ENCODE data around the gene CEPT1. TPM values are rescaled to one million over a fixed set of nuclear protein-coding genes. Genes with fewer than 3 reads are reported as not detected.
"Not testable (repeated sequence)": the region's sequence is repeated elsewhere in the genome, so short reads cannot be mapped to it uniquely, and the experiment has no call there.

CEPT1 gene
- total and polyA plus RNA-seq, 2 of the 8 experiments (the other 6 are each of a cell fraction or from before 2014, with no cell fraction given): 18.5 to 28.6 TPM

DNA sequence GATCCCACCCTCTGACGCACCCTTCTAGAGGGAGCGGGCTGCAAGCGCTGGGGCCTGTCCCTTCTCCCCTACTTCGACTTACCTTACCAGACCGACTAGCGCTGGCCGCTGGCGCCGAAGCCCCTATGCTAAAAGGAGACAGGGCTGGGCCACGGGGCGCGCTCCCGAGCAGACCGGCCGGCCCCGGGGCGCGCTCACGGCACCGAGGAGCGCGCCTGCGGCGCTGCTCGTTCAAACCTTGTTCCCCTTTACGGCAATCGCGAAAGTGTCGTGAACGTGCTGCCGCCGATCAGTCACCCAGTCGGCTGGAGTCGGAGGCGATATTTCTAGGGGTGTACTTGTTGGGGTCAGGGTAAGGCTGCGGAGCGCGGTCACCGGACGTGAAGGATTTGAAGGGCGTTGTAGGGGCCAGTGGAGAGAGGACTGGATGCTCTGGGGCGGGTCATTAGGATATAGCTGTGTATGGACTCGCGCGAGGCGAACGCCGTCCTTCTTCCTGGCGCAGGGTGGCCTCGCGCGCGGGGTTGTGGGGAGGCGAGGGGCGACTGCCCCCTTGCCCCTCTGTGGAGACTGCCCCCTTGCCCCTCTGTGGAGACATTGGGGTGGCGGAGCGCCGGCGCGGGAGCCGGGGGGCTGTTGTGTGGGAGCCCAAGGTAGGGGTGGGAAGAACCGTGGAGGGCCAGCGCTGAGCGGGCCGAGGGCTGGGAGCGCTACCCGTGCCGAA lies at the start of gene CEPT1, which contains the start of gene DRAM2 (continued):
- TF ChIP-seq HDAC2 (IDR thresholded peaks at IDR 0.05; ENCODE audit: borderline replicate concordance in 1 of 2, low read depth in 2 of 2, low read length in 2 of 2) (peak in 1 of 2 experiments; percentile 85; a peak in 1 of 4 replicates), CBX5 (IDR thresholded peaks at IDR 0.05; ENCODE audit: low read depth, low read length) (no peak), POLR2A (IDR thresholded peaks at IDR 0.05; ENCODE audit: control extremely low read depth in 1 of 2, low read depth in 2 of 2, low read length in 2 of 2) (peak; percentile 77 to 78), CREB1 (IDR thresholded peaks at IDR 0.05) (peak; percentile 14; the same call in 1 of the 2 replicates), POU5F1 (IDR thresholded peaks at IDR 0.05; ENCODE audit: low read depth, low read length) (no peak)

DNA sequence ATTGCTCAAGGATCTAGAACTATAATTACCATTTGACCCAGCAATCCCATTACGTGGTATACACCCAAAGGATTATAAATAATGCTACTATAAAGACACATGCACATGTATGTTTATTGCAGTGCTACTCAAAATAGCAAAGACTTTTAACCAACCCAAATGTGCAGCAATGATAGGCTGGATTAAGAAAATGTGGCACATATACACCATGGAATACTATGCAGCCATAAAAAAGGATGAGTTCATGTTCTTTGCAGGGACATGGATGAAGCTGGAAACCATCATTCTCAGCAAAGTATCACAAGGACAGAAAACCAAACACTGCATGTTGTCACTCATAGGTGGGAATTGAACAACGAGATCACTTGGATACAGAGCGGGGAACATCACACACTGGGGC lies 44.6 kb upstream of the CEPT1 start:
- H3K36me3 ChIP-seq (ENCODE audit: control insufficient read depth in 2 of 4, insufficient read depth in 4 of 4, low read length in 3 of 4); H4K5ac ChIP-seq (ENCODE audit: insufficient read length, low read depth, low read length); H3K56ac ChIP-seq (replicated peaks; ENCODE audit: insufficient read length, low read depth, low read length); H2AK5ac ChIP-seq (ENCODE audit: low read depth, low read length); H3K9ac ChIP-seq (replicated peaks in 1 of 4; ENCODE audit: extremely low read depth in 1 of 4, low read depth in 3 of 4, low read length in 3 of 4); H2BK20ac ChIP-seq (ENCODE audit: low read length); H3K79me2 ChIP-seq (ENCODE audit: control insufficient read depth in 1 of 2, insufficient read depth in 2 of 2, low read length in 2 of 2); H2BK5ac ChIP-seq (ENCODE audit: low read depth, low read length); H2AFZ ChIP-seq (ENCODE audit: low read length); H3K23me2 ChIP-seq (ENCODE audit: low read depth, low read length); H3K14ac ChIP-seq (ENCODE audit: insufficient read length); H3K79me1 ChIP-seq (ENCODE audit: low read depth, low read length); DNase-seq (ENCODE audit: low read depth in 1 of 2, low spot score in 2 of 2); H3K23ac ChIP-seq (ENCODE audit: insufficient read length); FAIRE-seq; H2BK12ac ChIP-seq (ENCODE audit: low read depth, low read length); POLR2A ChIA-PET (ENCODE audit: partially characterized antibody); H2BK120ac ChIP-seq (replicated peaks; ENCODE audit: low read depth, low read length); H4K91ac ChIP-seq (replicated peaks; ENCODE audit: insufficient read length, low read length); H3K27ac ChIP-seq (ENCODE audit: low read depth, low read length); H3K4me2 ChIP-seq (ENCODE audit: insufficient read depth in 1 of 2, low read depth in 2 of 2, low read length in 2 of 2); H3K27me3 ChIP-seq (replicated peaks in 1 of 4; ENCODE audit: control insufficient read depth in 3 of 4, extremely low read depth in 1 of 4, insufficient read depth in 3 of 4, low read length in 3 of 4); H3K4me1 ChIP-seq (replicated peaks in 1 of 4; ENCODE audit: control insufficient read depth in 3 of 4, insufficient read depth in 4 of 4, low read length in 3 of 4); CTCF ChIA-PET (ENCODE audit: partially characterized antibody); H3K4me3 ChIP-seq (ENCODE audit: extremely low read depth in 1 of 4, insufficient read depth in 2 of 4, low read depth in 3 of 4, low read length in 4 of 4); H4K20me1 ChIP-seq (replicated peaks in 1 of 2; ENCODE audit: control insufficient read depth in 1 of 2, insufficient read depth in 2 of 2, low read length in 2 of 2); H2BK15ac ChIP-seq (ENCODE audit: low read length); H3K18ac ChIP-seq (ENCODE audit: extremely low read depth, low read length); H3K4ac ChIP-seq (replicated peaks; ENCODE audit: insufficient read length, low read depth, low read length); H4K8ac ChIP-seq (ENCODE audit: extremely low read depth, insufficient read depth, low read length): not testable (repeated sequence)
- peaks cover 24% of the 10 kb centered on the region in 2 experiments for H3K9me3 ChIP-seq (ENCODE audit: insufficient read depth in 2 of 2, low read depth in 1 of 2, low read length in 1 of 2)
- WGBS, 2 experiments (ENCODE audit: extremely low coverage in 1 of 2, insufficient coverage in 1 of 2, insufficient read length in 1 of 2, insufficient replicate concordance in 2 of 2, low coverage in 1 of 2, low lambda C conversion rate in 2 of 2, missing lambda C conversion rate in 1 of 2): 96% methylated on average over 3 of the region's 3 CpGs; no CpG with 5 or more reads in 1 of the 2 experiments
